Astrocyte of the cerebellum (primary cell): ENCODE measurements around the gene KIF15.

Experiments
- DNase-seq: peaks from one replicate; pipeline ENCODE4 v3.0.0-alpha.2; 2011; ENCODE audit warnings: low read depth
- H3K4me3 ChIP-seq: 2 replicates; pipeline ENCODE4 v1.5.1; 2011; ENCODE audit warnings: mild to moderate bottlenecking, low read depth, low read length, moderate library complexity
- CTCF ChIP-seq: IDR thresholded peaks from 2 replicates; pipeline ENCODE4 v1.5.1; 2012; ENCODE audit warnings: low read length, low read depth, moderate library complexity, mild to moderate bottlenecking; ENCODE audit errors: missing control alignments
- in situ Hi-C: cut with HindIII; loops from 2 replicates; pipeline ENCODE4 v1.10.0; 2017; ENCODE audit warnings: low sequenced_read_pairs

Gene KIF15

GRCh38 chr3:44761424-44762169 is at the start of gene KIF15, which contains the start of gene KIAA1143:
KIF15 (plus strand) TSS chr3:44761794; CDS start chr3:44761866, 72 bp downstream.
KIAA1143 (minus strand) TSS chr3:44761619; CDS start chr3:44761602, 17 bp downstream.
- H3K4me3 ChIP-seq = peak within 1 kb of the TSS; percentile 76
- no peak for TF ChIP-seq CTCF
- in situ Hi-C loops = no loop called here
- peak; percentile 90 for DNase-seq

- peak; percentile 74 for DNase-seq
- in situ Hi-C loops = no loop called here
- peak; percentile 31 for TF ChIP-seq CTCF
- peak within 1 kb of the TSS; percentile 76 for H3K4me3 ChIP-seq
Observed at GRCh38 chr3:44712455-44713075, 49.0 kb upstream of the KIF15 start, which contains the start of gene ZNF502. ZNF502 (plus strand) TSS chr3:44712660; CDS start chr3:44720262, 7,602 bp downstream.

GRCh38 chr3:44721231-44722102 is 40.1 kb upstream of the KIF15 start:
- DNase-seq = no peak
- in situ Hi-C loops = no loop called here
- no peak for TF ChIP-seq CTCF
- H3K4me3 ChIP-seq = no peak overlapping the region

- in situ Hi-C loops = no loop called here
- H3K4me3 ChIP-seq = no peak overlapping the region
- no peak for DNase-seq
- TF ChIP-seq CTCF = no peak
Observed at GRCh38 chr3:44722103-44722401, 39.5 kb upstream of the KIF15 start.

GRCh38 chr3:44729384-44729910 is 32.1 kb upstream of the KIF15 start, which contains the start of gene ZNF501:
ZNF501 (plus strand) TSS chr3:44729635; CDS start chr3:44734422, 4,787 bp downstream.
- in situ Hi-C loops = no loop called here
- TF ChIP-seq CTCF = no peak
- peak within 1 kb of the TSS; percentile 62 for H3K4me3 ChIP-seq
- DNase-seq = peak; percentile 74

- in situ Hi-C loops = no loop called here
- DNase-seq = no peak
- no peak for TF ChIP-seq CTCF
- no peak overlapping the region for H3K4me3 ChIP-seq
Observed at GRCh38 chr3:44734646-44735168, 26.9 kb upstream of the KIF15 start.
